ENCODE measurements around the gene GGCX. TPM values are rescaled to one million over a fixed set of nuclear protein-coding genes. Genes with fewer than 3 reads are reported as not detected.

The GGCX gene
- total and polyA plus RNA-seq, 9 of the 15 experiments (the other 6 are each of a cell fraction or from before 2014, with no cell fraction given): 14.4 to 47.1 (median 28.1) TPM

GRCh38 chr2:85525029-85525428, 36.3 kb downstream of the GGCX start (continued):
- TF ChIP-seq VEZF1 (CRISPR knock-in tag; IDR thresholded peaks at IDR 0.05) (no peak), RFX1 (IDR thresholded peaks at IDR 0.05) (no peak), PHTF2 (CRISPR knock-in tag; IDR thresholded peaks at IDR 0.05) (no peak), PATZ1 (CRISPR knock-in tag; IDR thresholded peaks at IDR 0.05; ENCODE audit: borderline replicate concordance) (no peak)

GRCh38 chr2:85524336-85524908, 36.9 kb downstream of the GGCX start:
- CTCF ChIA-PET (ENCODE audit: low intra/inter-chr PET ratio): no interaction called here
- peak overlapping the region; percentile 44 for H3K4me2 ChIP-seq (ENCODE audit: insufficient read depth, low read length)
- no peaks in the 10 kb centered on the region for H3K79me2 ChIP-seq (ENCODE audit: control insufficient read depth, insufficient read depth, low read length)
- no peaks in the 10 kb centered on the region for H3K27me3 ChIP-seq (ENCODE audit: control insufficient read depth in 2 of 2, insufficient read depth in 2 of 2, low read length in 2 of 2)
- H3K27ac ChIP-seq (ENCODE audit: extremely low read depth, low read depth, low read length): peak overlapping the region; percentile 65
- FAIRE-seq (peak; percentile 65), DNase-seq (ENCODE audit: extremely low read depth in 1 of 4, low spot score in 3 of 4) (peak in 3 of 4 experiments; percentile 20 to 72 (median 54)), ATAC-seq (peak; percentile 93)
- peak overlapping the region; percentile 49 to 76 for H3K9ac ChIP-seq (ENCODE audit: insufficient read depth in 1 of 2, low read depth in 2 of 2, low read length in 2 of 2)
- peaks cover 26 to 27% of the 10 kb centered on the region in 2 experiments for H3K4me1 ChIP-seq (replicated peaks in 1 of 2; ENCODE audit: control insufficient read depth in 2 of 2, insufficient read depth in 2 of 2, low read length in 2 of 2)
- in situ Hi-C loops (cut with MboI): no loop called here
- H3K9me1 ChIP-seq (ENCODE audit: control insufficient read depth, insufficient read depth, low read length): no peaks in the 10 kb centered on the region
- WGBS (ENCODE audit: insufficient coverage, low coverage, missing lambda C conversion rate): 1% methylated on average over 8 of the region's 8 CpGs
- BruUV-seq (replicated peaks): no TSS peak
- intact Hi-C loops (cut with micrococcal nuclease): no loop called here
- peak overlapping the region; percentile 95 for H2AFZ ChIP-seq (ENCODE audit: low read depth, low read length)
- H3K9me3 ChIP-seq (replicated peaks; ENCODE audit: control insufficient read depth, insufficient read depth, low read depth, low read length): no peaks in the 10 kb centered on the region
- no peaks in the 10 kb centered on the region for H3K36me3 ChIP-seq (ENCODE audit: control insufficient read depth, insufficient read depth, low read length)
- POLR2A ChIA-PET: interaction anchor here (0.6 to 4.2 kb wide), 11 partner anchors 9 to 197 kb away, joined by 3 to 96 read pairs (median 5); partner anchors contain the start of genes C2orf68, MAT2A and TGOLN2
- H4K20me1 ChIP-seq (replicated peaks; ENCODE audit: control insufficient read depth, insufficient read depth, low read length): no peaks in the 10 kb centered on the region
- no peak overlapping the region for H3K4me3 ChIP-seq
- no peak for TF ChIP-seq NCOA6 (IDR thresholded peaks at IDR 0.05)
- peak; percentile 68; the same call in 1 of the 2 replicates for TF ChIP-seq CTBP1 (IDR thresholded peaks at IDR 0.05; ENCODE audit: borderline replicate concordance)
- TF ChIP-seq RAD21 (CRISPR knock-in tag; conservative IDR thresholded peaks at IDR 0.05 in 1 of 2, IDR thresholded peaks at IDR 0.05 in 1 of 2): no peak
- no peak for TF ChIP-seq MAX (CRISPR knock-in tag; IDR thresholded peaks at IDR 0.05)
- no peak for TF ChIP-seq USF2 (CRISPR knock-in tag; IDR thresholded peaks at IDR 0.05)
- TF ChIP-seq GTF2A2 (tag; IDR thresholded peaks at IDR 0.05): 0 out of 2 replicates have a peak, but pooled peaks have one; percentile 25
- TF ChIP-seq CBX1 (IDR thresholded peaks at IDR 0.05; ENCODE audit: low read depth): no peak
- TF ChIP-seq POU5F1 (IDR thresholded peaks at IDR 0.05; ENCODE audit: borderline replicate concordance, low read depth, low read length, partially characterized antibody): no peak
- TF ChIP-seq THRAP3 (IDR thresholded peaks at IDR 0.05; ENCODE audit: borderline replicate concordance): no peak
- TF ChIP-seq SRSF3 (IDR thresholded peaks at IDR 0.05; ENCODE audit: insufficient read depth, low read length): no peak
- 0 out of 2 replicates have a peak, but pooled peaks have one; percentile 27 for TF ChIP-seq SMARCE1 (IDR thresholded peaks at IDR 0.05)
- no peak for TF ChIP-seq FOXA1 (IDR thresholded peaks at IDR 0.05; ENCODE audit: borderline replicate concordance)
- TF ChIP-seq C11orf30 (IDR thresholded peaks at IDR 0.05; ENCODE audit: low read depth): no peak

Measured in K562 (cell line).